NCI-H1105 (cell line): Measurements from ENCODE around the gene PISD.

Experiments used
- DNase-seq: peaks from one replicate; lab custom pipeline; 2025; lab: John Stamatoyannopoulos, UW

The PISD gene

GRCh38 chr22:31652911-31653684, 8.9 kb downstream of the PISD start:
- DNase-seq = no peak

GRCh38 chr22:31652088-31652487, 9.9 kb downstream of the PISD start:
- no peak for DNase-seq

GRCh38 chr22:31651664-31652063, 10.4 kb downstream of the PISD start:
- DNase-seq = no peak

- no peak for DNase-seq
Measured at GRCh38 chr22:31650391-31650790, 11.6 kb downstream of the PISD start.

- DNase-seq = no peak
Measured at GRCh38 chr22:31647523-31648320, 14.3 kb downstream of the PISD start.

GRCh38 chr22:31647066-31647465, 14.9 kb downstream of the PISD start:
- no peak for DNase-seq

GRCh38 chr22:31646186-31647019, 15.6 kb downstream of the PISD start:
- no peak for DNase-seq

- no peak for DNase-seq
Measured at GRCh38 chr22:31639436-31640039, 22.5 kb downstream of the PISD start.

- DNase-seq = no peak
Measured at GRCh38 chr22:31637891-31638618, 24.0 kb downstream of the PISD start.

- DNase-seq = no peak
Measured at GRCh38 chr22:31637447-31637890, 24.5 kb downstream of the PISD start.

- no peak for DNase-seq
Measured at GRCh38 chr22:31635638-31636306, 26.2 kb downstream of the PISD start.

- no peak for DNase-seq
Measured at GRCh38 chr22:31631436-31631835, 30.6 kb downstream of the PISD start.

GRCh38 chr22:31630331-31631329, 31.4 kb downstream of the PISD start:
- peak; percentile 87 for DNase-seq

GRCh38 chr22:31629741-31630184, 32.3 kb downstream of the PISD start:
- no peak for DNase-seq

GRCh38 chr22:31628969-31629708, 32.9 kb downstream of the PISD start:
- DNase-seq = no peak

GRCh38 chr22:31628362-31628761, 33.7 kb downstream of the PISD start:
- no peak for DNase-seq

- no peak for DNase-seq
Measured at GRCh38 chr22:31627223-31627731, 34.7 kb downstream of the PISD start.

GRCh38 chr22:31626427-31627150, 35.4 kb downstream of the PISD start:
- no peak for DNase-seq
